Upper lobe of left lung (tissue), 6 donors: Measurements from ENCODE around the gene CLCA1. TPM values are rescaled to one million over a fixed set of nuclear protein-coding genes. Genes with fewer than 3 reads are reported as not detected.

Source experiments
- ATAC-seq, 2 donors: fragments of 200-7000 bp; cut with Tn5 transposase; one replicate each; pipeline ENCODE4 v1.9.1; 2022; ENCODE audit warnings: mild to moderate bottlenecking in 2 of 2, moderate library complexity in 2 of 2; ENCODE audit not compliant: low FRiP score in 2 of 2
- DNase-seq, 2 donors: peaks; one replicate each; pipeline ENCODE4 v3.0.0-alpha.2; 2019 to 2020
- H3K27ac ChIP-seq, 4 donors: fragments of 200-600 bp; sonication (generic); one replicate each; pipeline ENCODE4 v1.5.1; 2016 to 2019
- H3K27me3 ChIP-seq, 4 donors: fragments of 200-600 bp; sonication (generic); one replicate each; pipeline ENCODE4 v1.5.1; 2017 to 2019
- H3K36me3 ChIP-seq, 4 donors: fragments of 200-600 bp; sonication (generic); one replicate each; pipeline ENCODE4 v1.5.1; 2016 to 2019
- H3K4me1 ChIP-seq, 4 donors: fragments of 200-600 bp; sonication (generic); one replicate each; pipeline ENCODE4 v1.5.1; 2018 to 2019
- H3K4me3 ChIP-seq, 4 donors: fragments of 200-600 bp; sonication (generic); one replicate each; pipeline ENCODE4 v1.5.1; 2017 to 2019; ENCODE audit warnings: mild to moderate bottlenecking in 2 of 4, moderate library complexity in 1 of 4
- H3K9me3 ChIP-seq, 4 donors: fragments of 200-600 bp; sonication (generic); one replicate each; pipeline ENCODE4 v1.5.1; 2018 to 2019
- CTCF ChIP-seq, 6 experiments: fragments of 450-650 bp in 4 of 6; fragments of 200-600 bp in 2 of 6; sonication (generic) in 2 of 6; IDR thresholded peaks; one replicate each; pipeline ENCODE4 v1.5.1; 2016 to 2019; ENCODE audit warnings: antibody characterized with exemption in 6 of 6
- EP300 ChIP-seq, 4 donors: sonication (generic); formaldehyde crosslinking; IDR thresholded peaks; one replicate each; pipeline ENCODE4 v1.5.1; 2017; ENCODE audit warnings: antibody characterized with exemption in 4 of 4, control low read depth in 2 of 4
- POLR2A ChIP-seq, 4 donors: fragments of 450-650 bp; IDR thresholded peaks; one replicate each; pipeline ENCODE4 v1.5.1; 2016 to 2017; ENCODE audit warnings: antibody characterized with exemption in 4 of 4, mild to moderate bottlenecking in 2 of 4
- POLR2AphosphoS5 ChIP-seq, 2 donors: sonication (generic); formaldehyde crosslinking; IDR thresholded peaks; one replicate each; pipeline ENCODE4 v1.5.1; 2017; ENCODE audit warnings: antibody characterized with exemption in 2 of 2
- WGBS, 2 donors: methylation state at CpG; one replicate each; pipeline ENCODE4 v1.1.5; 2017 to 2018; 5-methylcytosine and 5-hydroxymethylcytosine counted together
- total RNA-seq, 6 donors: library from RNA; depleted of rRNA in 4 of 6; stranded (reverse); fragments of >200 nt in 4 of 6; gene quantifications; one replicate each; pipeline versions ENCODE4 v1.1.0 to v1.2.1, GENCODE V29; 2016 to 2021
- donor health status: DM: no; HTN: no; CAD: no; lungs with moderate emphysema.
- donor health status: DM: no; HTN: yes; CAD: no; lungs with severe emphysema.

The CLCA1 gene
- total RNA-seq, 6 donors from 2014 or later = 0.11 to 0.27 TPM; not detected in 4

- ATAC-seq (peak in 1 of 2 donors; percentile 86), DNase-seq (peak in 1 of 2 donors; percentile 8)
- Histone ChIP-seq H3K9me3 (no peaks in the 10 kb centered on the region), H3K27me3 (no peaks in the 10 kb centered on the region), H3K4me1 (peaks cover 0 to 3% (median 0%) of the 10 kb centered on the region in 4 donors), H3K4me3 (no peak overlapping the region), H3K27ac (no peak overlapping the region), H3K36me3 (no peaks in the 10 kb centered on the region)
- WGBS, 2 donors = 53 to 78% methylated on average over 4 of the region's 4 CpGs
- TF ChIP-seq POLR2A (IDR thresholded peaks at IDR 0.05) (no peak), CTCF (IDR thresholded peaks at IDR 0.05) (no peak), EP300 (IDR thresholded peaks at IDR 0.05) (no peak), POLR2AphosphoS5 (IDR thresholded peaks at IDR 0.05) (no peak)
These were observed 1.7 kb upstream of the CLCA1 start for GRCh38 chr1:86466986-86467385.

DNA sequence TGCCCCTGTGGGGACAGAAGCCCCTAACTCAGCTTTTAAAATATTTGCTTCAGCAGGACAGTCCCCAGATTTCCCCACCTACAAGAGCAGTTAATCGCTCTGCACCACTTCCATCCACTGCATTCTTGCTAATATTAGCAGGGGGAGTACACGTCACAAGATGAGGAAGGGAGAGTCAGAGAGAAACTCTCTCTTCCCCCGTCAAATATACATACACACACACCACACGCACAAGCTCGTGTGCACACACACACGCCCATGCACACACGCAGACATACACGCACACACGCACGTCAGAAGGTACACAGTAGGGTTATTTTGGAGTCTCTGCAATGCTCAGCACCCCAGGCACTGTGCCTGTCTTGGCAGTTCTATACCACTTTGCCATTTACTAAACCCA, 2.1 kb downstream of the CLCA1 start:
- 93% methylated on average over 10 of the region's 10 CpGs for WGBS, 2 donors
- peak in 1 of 2 donors; percentile 8 for ATAC-seq
- TF ChIP-seq CTCF (IDR thresholded peaks at IDR 0.05) (no peak), EP300 (IDR thresholded peaks at IDR 0.05) (no peak), POLR2AphosphoS5 (IDR thresholded peaks at IDR 0.05) (no peak), POLR2A (IDR thresholded peaks at IDR 0.05) (no peak)

GRCh38 chr1:86471291-86471690, 2.6 kb downstream of the CLCA1 start:
- Histone ChIP-seq H3K36me3 (no peaks in the 10 kb centered on the region), H3K4me1 (peaks cover 0 to 3% (median 0%) of the 10 kb centered on the region in 4 donors), H3K27me3 (no peaks in the 10 kb centered on the region), H3K27ac (no peak overlapping the region), H3K4me3 (no peak overlapping the region), H3K9me3 (no peaks in the 10 kb centered on the region)
- ATAC-seq (no peak), DNase-seq (no peak)
- no peak for TF ChIP-seq POLR2A (IDR thresholded peaks at IDR 0.05)
- TF ChIP-seq CTCF (IDR thresholded peaks at IDR 0.05) = no peak
- no peak for TF ChIP-seq EP300 (IDR thresholded peaks at IDR 0.05)
- no peak for TF ChIP-seq POLR2AphosphoS5 (IDR thresholded peaks at IDR 0.05)

More for the DNA sequence above, 2.1 kb downstream of the CLCA1 start:
- Histone ChIP-seq H3K4me1 (peaks cover 0 to 3% (median 0%) of the 10 kb centered on the region in 4 donors), H3K9me3 (no peaks in the 10 kb centered on the region), H3K27ac (no peak overlapping the region), H3K36me3 (no peaks in the 10 kb centered on the region), H3K27me3 (no peaks in the 10 kb centered on the region), H3K4me3 (no peak overlapping the region)
- DNase-seq = no peak

DNA sequence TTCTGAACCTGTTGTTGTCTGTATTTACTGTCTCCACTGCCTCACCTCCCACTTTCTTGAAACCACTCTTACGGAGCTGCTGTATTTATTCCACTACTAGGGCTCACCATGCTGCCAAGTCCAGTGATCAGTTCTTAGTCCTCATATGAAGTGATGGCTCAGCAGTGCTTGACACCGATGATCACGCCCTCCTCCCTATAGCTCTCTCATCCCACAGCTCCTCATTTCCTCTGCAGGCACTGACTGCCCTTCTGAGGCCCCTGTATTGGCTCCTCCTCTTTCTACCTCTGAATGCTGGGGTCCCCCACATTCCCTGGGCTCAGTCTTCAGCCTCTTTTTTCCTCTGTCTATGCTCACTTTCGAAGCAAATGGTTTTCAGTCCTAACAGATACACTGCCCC, 3.4 kb downstream of the CLCA1 start:
- Histone ChIP-seq H3K36me3 (no peaks in the 10 kb centered on the region), H3K27me3 (no peaks in the 10 kb centered on the region), H3K4me3 (no peak overlapping the region), H3K4me1 (no peaks in the 10 kb centered on the region), H3K9me3 (no peaks in the 10 kb centered on the region), H3K27ac (no peak overlapping the region)
- TF ChIP-seq POLR2AphosphoS5 (IDR thresholded peaks at IDR 0.05) (no peak), CTCF (IDR thresholded peaks at IDR 0.05) (no peak), POLR2A (IDR thresholded peaks at IDR 0.05) (no peak), EP300 (IDR thresholded peaks at IDR 0.05) (no peak)
- ATAC-seq (no peak), DNase-seq (no peak)
- WGBS, 2 donors = 74 to 75% methylated on average over 4 of the region's 4 CpGs

GRCh38 chr1:86472767-86473166, 4.0 kb downstream of the CLCA1 start:
- no peaks in the 10 kb centered on the region for H3K9me3 ChIP-seq
- WGBS, 2 donors = 59 to 60% methylated on average over 3 of the region's 3 CpGs
- ATAC-seq = no peak

More at GRCh38 chr1:86472767-86473166, 4.0 kb downstream of the CLCA1 start:
- Histone ChIP-seq H3K4me1 (no peaks in the 10 kb centered on the region), H3K4me3 (no peak overlapping the region), H3K27me3 (no peaks in the 10 kb centered on the region), H3K27ac (no peak overlapping the region), H3K36me3 (no peaks in the 10 kb centered on the region)
- TF ChIP-seq CTCF (IDR thresholded peaks at IDR 0.05) (no peak), EP300 (IDR thresholded peaks at IDR 0.05) (no peak), POLR2AphosphoS5 (IDR thresholded peaks at IDR 0.05) (no peak), POLR2A (IDR thresholded peaks at IDR 0.05) (no peak)
- no peak for DNase-seq
